Posterior cingulate gyrus (tissue), 11 donors: Measurements from ENCODE around the gene GCH1.
A peak's percentile ranks its signal among the peaks of the same experiment; 100 is the strongest.
"Not testable (repeated sequence)": the region's sequence is repeated elsewhere in the genome, so short reads cannot be mapped to it uniquely, and the experiment has no call there.

Source experiments
- DNase-seq, 10 donors: peaks; one replicate each; pipeline versions ENCODE4 v3.0.0 to v3.0.0-alpha.2; 2020 to 2021; ENCODE audit warnings: mixed read lengths in 3 of 10
- intact Hi-C: fragments of 100-400 bp; cut with DNase I; formaldehyde crosslinking; loops from one replicate; pipeline ENCODE4 v1.15.1; 2023

Gene GCH1, protein sequence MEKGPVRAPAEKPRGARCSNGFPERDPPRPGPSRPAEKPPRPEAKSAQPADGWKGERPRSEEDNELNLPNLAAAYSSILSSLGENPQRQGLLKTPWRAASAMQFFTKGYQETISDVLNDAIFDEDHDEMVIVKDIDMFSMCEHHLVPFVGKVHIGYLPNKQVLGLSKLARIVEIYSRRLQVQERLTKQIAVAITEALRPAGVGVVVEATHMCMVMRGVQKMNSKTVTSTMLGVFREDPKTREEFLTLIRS

DNA sequence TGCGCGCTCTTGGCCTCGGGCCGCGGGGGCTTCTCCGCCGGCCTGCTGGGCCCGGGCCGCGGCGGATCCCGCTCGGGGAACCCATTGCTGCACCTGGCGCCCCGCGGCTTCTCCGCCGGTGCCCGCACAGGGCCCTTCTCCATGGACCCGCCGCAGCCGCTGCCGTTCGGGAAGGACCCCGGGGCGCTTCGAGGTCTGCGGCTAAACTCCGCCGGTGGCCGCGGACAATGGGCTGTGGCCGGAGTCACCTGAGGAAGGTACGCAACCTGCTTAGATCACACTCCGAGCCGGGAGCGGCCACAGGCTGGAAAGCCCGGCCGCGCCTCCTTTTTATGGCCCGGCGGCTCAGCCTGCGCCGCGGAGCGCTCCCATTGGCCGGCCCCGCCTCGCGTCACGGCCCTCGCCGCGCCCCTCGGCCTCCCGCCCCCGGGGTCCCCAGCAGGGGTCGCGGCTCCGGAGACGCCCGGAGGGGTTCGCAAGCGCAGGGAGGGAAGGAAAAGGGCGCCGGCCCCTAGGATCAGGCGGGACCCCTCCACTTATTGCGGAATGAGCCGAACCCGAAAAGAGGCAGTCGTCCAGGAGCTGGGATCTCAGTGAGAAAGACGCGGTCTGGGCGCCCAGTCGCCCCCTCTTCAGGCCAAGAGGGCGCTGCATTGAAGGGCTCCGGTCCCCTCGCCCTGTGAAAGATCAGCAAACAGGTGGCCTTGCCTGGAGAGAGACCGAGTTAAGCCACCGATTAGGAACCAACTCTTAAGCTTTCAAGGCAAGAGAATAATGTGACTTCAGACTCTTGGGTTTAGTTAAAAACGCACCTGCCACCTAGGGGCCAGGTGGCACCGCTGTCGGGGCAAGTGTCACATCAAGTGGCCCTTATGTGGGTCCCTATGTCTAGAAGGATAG is at the start of gene GCH1:
TSS of gene GCH1 (minus strand) at position 306 of the 900 bp plus-strand sequence. CDS start at position 143, 163 bp downstream.
- peak in 8 of 10 donors; percentile 23 to 92 (median 48) for DNase-seq
- intact Hi-C loops: loop anchor here (10.0 kb wide), 1 partner anchor 338 kb away; the partner anchor contains the start of gene SAMD4A

DNA sequence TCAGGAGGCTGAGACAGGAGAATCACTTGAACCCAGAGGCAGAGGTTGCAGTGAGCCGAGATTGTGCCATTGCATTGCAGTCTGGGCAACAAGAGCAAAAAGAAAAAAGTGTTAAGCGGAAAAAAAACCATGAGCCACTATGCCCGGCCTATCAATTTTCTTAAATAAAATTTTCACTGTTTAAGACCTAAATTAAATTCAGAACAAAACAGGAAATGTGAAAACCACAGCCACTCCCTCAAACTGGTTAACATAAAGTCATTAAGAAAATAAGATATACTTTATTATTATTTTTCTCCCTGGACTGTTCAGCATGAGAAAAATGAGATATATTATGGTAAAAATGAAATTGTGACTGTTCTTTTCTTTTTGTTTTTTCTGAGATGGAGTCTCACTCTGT is 44.6 kb upstream of the GCH1 start:
- intact Hi-C loops: no loop called here
- no peak for DNase-seq

DNA sequence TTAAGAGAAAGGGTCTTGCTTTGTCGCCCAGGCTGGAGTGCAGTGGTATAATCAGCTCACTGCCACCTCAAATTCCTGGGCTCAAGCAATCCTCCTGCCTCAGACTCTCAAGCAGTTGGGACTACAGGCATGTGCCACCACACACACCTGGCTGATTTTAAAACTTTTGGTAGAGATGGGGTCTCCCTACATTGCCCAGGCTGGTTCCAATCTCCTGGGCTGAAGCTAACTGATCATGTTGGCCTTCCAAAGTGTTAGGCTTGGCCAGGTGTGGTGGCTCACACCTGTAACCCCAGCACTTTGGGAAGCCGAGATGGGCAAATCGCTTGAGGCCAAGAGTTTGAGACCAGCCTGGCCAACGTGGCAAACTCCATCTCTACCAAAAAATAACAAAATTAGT is 43.9 kb upstream of the GCH1 start:
- no peak for DNase-seq
- intact Hi-C loops: no loop called here

DNA sequence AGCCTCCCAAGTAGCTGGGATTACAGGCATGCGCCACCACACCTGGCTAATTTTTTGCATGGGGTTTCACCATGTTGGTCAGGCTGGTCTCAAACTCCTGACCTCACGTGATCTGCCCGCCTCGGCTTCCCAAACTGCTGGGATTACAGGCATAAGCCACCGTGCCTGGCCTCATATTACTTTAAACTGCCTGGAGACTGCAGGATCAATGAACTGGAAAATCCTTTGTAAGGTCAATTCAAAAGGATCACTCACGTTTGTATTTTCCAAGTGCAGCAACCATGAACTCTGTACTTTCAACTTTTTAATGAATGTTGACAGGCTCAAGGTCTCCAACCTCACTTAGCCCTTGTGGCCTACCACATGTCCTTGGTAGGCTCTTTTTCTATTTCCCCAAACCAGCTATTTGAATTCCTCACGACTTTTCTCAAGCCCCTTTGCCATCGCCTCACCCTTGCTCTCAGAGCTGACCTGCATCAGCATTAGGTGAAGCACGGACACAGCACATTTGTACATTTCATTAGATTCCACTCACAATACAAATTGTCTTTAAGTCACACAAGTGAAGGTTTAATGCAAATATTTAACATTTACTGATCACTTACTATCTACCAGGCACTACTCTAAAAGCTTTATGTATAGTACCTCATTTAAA is 42.2 kb upstream of the GCH1 start:
- DNase-seq: no peak
- intact Hi-C loops: no loop called here

DNA sequence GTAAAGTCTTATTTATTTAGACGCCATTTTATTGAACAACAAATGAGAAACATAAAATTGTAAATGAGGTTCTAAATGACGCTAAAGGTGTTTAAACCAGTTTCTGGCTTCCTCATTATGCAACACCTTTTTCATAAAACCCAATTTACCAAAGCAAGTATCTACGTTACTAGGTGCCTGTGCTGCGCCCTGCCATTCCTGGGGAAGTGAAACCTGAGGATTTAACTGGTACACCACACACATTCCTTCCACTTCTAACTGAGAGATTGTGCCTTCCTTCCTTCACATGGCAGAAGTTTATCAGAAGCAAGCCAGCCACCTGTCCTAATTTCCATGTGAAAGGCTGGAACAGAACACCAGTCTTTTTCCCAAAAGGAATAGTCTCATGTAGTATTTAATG is 40.3 kb upstream of the GCH1 start:
- no peak for DNase-seq
- intact Hi-C loops: no loop called here

DNA sequence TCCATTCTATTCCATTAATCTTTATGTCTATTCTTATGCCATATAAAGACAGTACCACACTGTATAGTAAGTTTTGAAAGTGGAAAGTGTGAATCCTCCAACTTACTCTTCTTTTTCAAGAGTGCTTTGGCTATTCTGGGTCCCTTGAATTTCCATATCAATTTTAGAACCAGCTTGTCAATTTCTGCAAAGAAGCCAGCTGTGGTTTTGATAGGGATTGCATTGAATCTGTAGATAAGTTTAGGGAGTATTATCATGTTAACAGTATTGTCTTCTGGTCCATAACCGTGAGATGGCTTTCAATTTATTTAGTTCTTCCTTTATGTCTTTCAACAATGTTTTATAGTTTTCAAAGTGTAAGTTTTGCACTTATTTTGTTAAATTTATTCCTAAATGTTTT is 34.2 kb upstream of the GCH1 start:
- DNase-seq: no peak
- intact Hi-C loops: no loop called here

DNA sequence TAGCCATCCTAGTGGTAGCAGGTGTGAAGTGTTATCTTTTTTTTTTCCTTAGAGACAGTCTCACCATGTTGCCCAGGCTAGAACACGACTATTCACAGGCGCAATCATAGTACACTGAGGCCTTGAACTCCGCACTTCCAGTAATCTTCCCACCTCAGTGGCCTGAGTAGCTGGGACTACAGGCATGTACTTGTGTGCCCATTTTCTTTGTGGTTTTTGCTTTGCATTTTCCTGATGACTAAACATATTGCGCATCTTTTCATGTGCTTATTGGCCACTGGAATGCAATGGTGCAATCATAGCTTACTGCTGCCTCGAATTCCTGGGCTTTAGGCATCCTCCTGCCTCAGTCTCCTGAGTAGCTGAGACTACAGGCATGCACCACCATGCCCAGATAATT is 33.3 kb upstream of the GCH1 start:
- intact Hi-C loops: no loop called here
- DNase-seq: no peak

DNA sequence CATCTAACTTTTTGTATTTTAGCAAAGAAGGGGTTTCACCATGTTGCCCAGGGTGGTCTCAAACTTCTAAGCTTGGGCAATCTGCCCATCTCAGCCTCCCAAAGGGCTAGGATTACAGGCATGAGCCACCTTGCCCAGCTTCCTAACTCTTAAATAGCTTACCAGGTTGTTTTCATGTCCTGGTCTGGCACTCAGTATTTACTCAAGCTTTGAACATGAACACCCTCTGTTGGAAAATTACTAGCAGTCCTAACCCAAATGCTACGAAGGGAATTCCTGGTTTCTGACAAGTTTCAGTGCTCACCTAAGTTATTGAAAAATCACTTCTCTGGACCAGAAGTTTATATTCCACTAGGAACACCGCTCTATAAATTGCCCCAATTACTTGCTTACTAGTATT is 32.5 kb upstream of the GCH1 start:
- DNase-seq: no peak
- intact Hi-C loops: no loop called here

DNA sequence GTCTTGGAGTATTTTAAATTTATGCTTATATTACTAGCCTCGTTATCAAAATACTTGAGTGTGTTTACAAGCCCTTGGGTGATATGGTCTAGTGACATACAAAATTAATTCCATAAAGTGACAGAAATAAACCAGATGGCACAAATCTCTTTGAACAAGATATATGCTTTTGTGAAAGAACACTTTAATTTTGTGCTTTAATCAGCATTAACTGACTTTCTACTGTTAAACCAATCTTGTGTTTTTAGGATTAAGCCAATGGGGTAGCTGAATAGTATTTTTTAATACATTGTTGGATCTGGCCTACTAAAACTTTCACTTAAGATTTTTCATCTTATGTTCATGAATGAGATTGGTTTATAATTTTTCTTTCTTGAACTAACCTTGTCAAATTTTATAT is 30.4 kb upstream of the GCH1 start:
- DNase-seq: no peak
- intact Hi-C loops: no loop called here

DNA sequence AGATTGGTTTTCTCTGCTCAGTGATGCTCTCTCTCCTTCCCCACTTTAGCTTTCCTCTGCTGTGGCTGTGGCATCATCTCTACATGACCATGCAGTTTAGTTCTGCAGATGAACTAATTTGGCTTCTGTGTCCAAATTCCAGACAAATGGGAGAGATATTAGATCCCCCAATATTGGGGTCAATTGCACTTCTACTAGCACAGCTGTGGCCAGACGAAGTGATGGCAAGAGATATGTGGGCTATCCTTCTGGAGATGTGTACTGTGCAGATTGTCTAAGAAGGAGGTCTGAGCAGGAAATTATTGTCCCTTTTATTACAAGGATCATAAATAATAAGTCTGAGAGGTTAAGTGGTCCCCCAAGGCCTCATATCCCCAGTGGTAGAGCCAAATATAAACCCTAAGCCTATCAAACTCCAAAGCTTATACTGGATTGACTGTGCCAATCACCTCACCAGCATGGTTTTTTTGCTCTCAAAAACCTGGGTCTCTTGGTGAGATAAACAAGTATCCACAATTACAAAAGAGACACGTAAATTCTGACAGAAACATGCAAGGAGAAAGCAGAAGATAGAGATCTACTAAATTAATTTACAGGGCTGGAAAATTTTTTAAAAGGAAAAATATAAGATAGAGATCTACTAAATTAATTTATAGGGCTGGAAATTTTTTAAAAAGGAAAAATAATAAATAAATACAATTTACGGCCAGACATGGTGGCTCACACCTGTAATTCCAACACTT is 29.1 kb upstream of the GCH1 start:
- intact Hi-C loops: no loop called here
- DNase-seq: no peak

DNA sequence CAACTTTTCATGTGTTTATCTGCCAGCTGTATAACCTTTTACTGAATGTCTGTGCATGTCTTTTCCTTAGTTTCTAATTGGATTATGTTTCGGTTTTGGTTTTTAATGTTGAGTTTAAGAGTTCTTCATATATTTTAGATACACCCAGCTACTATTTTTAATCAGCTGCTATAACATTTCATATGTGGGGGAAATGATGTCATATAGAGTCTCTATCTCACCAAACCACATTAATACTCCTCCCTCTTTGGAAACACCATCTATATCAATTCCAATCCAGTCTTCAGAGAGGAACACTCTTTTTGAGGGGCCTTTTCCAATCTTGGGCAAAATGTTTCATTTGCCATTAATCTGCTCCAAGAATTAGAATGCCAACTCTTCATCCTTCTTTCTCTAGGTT is 28.5 kb upstream of the GCH1 start:
- intact Hi-C loops: no loop called here
- no peak for DNase-seq

DNA sequence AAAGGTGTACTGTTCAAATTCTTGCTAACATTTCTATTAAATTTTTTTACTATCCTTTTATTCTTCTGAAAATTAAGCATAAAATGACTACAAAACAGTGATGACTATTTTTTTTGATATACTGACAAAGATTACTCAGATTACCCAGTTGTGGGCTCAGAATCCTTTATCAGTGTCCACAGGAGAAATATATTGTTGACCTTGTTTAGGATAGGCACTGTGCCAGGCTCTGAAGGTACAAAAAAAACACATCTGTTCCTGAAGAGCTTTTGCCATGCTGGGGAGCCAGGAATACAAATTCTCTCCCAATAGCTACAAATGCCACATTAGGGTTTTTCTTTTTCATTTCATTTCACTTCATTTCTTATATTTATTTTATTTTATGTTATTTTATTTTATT is 26.9 kb upstream of the GCH1 start:
- intact Hi-C loops: no loop called here
- DNase-seq: no peak

DNA sequence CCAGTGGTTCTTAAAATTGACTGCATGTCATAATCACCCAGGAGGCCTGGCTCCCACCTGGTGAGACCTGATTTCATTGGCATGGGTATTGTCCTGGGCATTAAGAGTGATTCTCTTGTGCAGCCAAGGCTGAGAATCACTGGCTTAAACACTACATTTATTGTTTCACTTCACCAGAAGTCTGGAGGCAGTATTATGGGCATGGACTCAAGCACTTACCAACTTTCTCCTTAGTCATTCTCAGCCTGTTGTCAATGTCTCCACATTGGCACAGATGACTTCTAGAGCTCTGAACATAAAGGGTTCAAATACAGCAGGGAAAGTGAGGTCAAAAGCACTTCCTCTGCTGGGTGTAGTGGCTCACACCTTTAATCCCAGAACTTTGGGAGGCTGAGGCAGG is 25.6 kb upstream of the GCH1 start:
- DNase-seq: no peak
- intact Hi-C loops: no loop called here

DNA sequence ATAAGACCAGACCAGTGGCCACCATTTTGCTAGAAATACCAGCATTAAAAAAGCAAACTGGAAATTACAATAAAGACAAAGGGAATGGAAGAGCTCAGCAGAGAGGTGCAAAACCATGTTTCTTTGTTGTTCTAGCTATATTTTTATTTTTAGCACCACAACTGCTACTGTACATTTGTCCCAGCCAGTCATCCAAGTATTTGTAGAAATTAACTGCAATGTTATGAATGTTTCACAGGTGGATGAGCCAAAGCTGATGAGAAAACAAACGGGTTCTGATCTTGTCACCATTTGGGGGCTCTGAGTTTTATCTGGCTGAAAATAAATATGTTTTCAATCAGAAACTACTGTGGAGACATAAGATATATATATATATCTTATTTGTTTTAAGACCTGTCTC is 24.9 kb upstream of the GCH1 start:
- intact Hi-C loops: no loop called here
- no peak for DNase-seq

DNA sequence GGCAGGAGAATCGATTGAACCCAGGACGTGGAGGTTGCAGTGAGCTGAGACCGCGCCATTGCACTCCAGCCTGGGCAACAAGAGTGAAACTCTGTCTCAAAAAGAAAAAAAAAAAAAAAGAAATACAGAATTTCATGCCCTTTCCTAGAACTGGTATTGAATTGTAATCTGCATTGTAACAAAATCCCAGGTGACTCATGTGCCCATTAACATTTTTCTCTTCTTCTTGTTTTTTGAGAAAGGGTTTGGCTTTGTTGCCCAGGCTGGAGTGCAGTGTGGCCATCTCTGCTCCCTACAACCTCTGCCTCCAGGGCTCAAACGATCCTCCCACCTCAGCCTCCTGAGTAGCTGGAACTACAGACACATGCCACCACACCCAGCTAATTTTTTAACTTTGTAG is 23.9 kb upstream of the GCH1 start:
- intact Hi-C loops, DNase-seq: not testable (repeated sequence)

DNA sequence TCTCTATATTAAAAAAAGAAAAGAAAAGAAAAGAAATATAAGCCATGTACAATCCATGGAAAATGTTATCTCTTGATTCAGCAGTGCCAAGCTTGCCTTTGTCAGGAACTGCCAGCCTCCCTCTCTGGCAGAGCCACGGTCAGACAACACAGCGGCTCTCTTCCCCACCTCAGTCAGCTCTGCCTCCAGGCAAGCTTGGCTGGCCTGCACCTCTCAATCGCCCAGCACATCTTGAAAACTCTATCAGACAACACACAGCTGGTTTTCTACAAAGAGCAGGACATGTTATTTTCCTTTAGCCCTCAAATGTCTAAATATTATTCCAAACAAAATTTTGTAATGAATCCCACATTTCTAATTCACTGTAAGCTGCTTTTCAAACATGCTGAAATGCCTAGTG is 20.0 kb upstream of the GCH1 start:
- intact Hi-C loops: no loop called here
- no peak for DNase-seq

DNA sequence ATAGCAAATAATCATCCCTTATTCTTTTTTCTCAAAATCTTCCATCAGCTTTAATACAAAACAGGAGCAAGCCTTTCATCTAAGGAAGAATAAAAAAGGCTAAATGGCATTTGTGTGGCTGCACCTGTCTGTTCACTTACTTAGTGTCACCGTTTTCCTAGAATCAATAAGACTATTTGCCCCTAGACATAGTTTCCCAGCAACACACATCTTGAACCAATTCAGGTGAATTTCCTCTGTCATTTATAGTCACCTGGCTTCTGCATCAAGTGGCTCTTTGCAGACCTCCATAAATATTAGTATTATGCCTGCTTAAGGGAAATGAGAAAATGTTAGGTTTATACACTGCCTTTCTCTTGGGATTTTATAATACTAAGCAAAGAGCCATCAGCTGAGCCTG is 17.4 kb upstream of the GCH1 start:
- intact Hi-C loops: no loop called here
- DNase-seq: no peak

DNA sequence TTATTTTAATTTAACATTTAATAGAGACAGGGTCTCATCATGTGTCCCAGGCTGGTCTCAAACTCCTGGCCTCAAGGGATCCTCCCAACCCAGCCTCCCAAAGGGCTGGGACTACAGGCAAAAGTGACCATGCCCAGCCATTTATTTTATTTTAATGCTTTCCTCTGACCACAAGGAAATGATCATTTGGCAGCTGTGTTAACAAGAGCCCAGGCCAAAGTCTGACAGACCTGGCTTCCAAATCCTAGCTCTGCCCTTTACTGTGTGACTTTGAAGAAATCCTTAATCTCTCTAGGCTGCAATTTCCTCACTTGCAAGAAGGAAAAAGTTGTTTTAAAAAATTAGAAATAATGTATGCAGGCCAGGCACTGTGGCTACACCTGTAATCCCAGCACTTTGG is 16.7 kb upstream of the GCH1 start:
- intact Hi-C loops: no loop called here

DNA sequence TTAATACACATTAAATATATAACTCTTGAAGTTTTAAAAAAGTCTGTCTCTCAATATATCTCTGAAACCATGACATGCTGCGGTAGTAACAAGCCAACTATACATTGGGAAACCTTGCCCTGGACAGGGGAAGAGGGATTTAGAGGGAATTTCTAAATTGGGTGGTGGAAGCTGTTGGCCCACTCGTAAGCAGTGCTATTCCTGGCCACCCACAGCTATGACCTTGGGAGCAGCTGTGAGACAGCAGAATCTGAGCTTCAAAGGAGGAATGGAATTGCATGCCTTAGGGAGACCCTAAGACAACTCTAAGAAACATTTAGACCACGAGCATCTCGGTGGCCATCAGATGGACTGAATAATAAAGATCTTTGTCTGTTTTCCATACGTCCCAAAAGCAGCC is 15.8 kb upstream of the GCH1 start:
- no peak for DNase-seq
- intact Hi-C loops: no loop called here

More for the DNA sequence above, 16.7 kb upstream of the GCH1 start:
- DNase-seq: no peak

DNA sequence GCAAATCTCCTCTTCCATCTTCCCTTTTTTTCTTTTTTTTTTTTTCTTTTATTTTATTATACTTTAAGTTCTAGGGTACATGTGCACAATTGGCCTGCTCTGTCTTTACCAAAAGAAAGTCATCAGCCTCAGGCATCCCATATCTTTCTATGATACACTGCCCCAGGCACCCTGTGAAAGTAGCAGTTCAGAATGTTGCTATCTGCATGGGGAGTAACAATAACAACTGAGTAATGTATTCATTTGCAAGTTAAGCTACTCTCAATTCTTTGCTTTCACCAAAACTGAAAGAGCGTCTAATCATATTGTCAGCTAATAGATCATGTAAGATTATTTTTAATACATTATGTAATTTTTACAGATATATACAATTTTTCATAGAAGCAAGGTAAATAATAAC is 13.5 kb upstream of the GCH1 start:
- intact Hi-C loops: no loop called here
- DNase-seq: no peak
